Testis (tissue), 2 donors: ENCODE results near the gene CASTOR2.

Source experiments
- POLR2A ChIP-seq: fragments of 450-650 bp; IDR thresholded peaks from one replicate; pipeline ENCODE4 v1.6.1; 2017; ENCODE audit warnings: antibody characterized with exemption, mild to moderate bottlenecking, moderate library complexity
- TF ChIP-seq, protein P1 (sequence below), 3 experiments: fragments of 450-650 bp in 2 of 3; fragments of 200-600 bp in 1 of 3; sonication (generic) in 1 of 3; IDR thresholded peaks; one replicate each; pipeline ENCODE4 v1.5.1; 2016 to 2019; ENCODE audit warnings: antibody characterized with exemption in 3 of 3, mild to moderate bottlenecking in 2 of 3, moderate library complexity in 1 of 3

DNA sequence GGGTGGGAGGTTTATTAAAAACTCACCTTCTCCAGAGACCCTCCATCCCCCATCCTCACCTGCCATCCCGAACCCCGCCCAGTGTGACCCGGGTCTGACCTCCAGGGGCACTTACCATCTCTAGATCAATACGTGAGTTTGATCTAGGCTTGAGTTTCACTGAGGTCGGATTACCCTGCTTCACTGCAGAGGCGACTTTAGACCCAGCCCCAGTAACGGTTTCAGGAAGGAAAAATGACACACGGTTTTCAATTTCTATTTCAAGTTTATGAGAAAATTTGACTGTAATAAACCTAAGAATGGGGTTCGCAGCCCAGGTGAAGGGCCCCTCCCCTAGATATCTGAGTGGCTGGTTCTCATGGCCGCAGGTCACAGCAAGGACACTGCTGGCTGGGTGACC lies 76.0 kb downstream of the CASTOR2 start:
- TF ChIP-seq, protein P1, sequence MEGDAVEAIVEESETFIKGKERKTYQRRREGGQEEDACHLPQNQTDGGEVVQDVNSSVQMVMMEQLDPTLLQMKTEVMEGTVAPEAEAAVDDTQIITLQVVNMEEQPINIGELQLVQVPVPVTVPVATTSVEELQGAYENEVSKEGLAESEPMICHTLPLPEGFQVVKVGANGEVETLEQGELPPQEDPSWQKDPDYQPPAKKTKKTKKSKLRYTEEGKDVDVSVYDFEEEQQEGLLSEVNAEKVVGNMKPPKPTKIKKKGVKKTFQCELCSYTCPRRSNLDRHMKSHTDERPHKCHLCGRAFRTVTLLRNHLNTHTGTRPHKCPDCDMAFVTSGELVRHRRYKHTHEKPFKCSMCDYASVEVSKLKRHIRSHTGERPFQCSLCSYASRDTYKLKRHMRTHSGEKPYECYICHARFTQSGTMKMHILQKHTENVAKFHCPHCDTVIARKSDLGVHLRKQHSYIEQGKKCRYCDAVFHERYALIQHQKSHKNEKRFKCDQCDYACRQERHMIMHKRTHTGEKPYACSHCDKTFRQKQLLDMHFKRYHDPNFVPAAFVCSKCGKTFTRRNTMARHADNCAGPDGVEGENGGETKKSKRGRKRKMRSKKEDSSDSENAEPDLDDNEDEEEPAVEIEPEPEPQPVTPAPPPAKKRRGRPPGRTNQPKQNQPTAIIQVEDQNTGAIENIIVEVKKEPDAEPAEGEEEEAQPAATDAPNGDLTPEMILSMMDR (IDR thresholded peaks at IDR 0.05): no peak
- TF ChIP-seq POLR2A: no peak
